H1 (cell line): ENCODE measurements around the gene SAFB2. TPM values are rescaled to one million over a fixed set of nuclear protein-coding genes. Genes with fewer than 3 reads are reported as not detected.

Source experiments
- CBX8 ChIP-seq: fragments of 300-800, 300-1000 bp; sonication (generic); IDR thresholded peaks from 2 replicates; pipeline ENCODE4 v1.7.1; 2016; ENCODE audit warnings: low read depth, low read length, borderline replicate concordance
- RFX5 ChIP-seq: IDR thresholded peaks from 2 replicates; pipeline ENCODE4 v1.6.1; 2011; ENCODE audit warnings: low read depth, low read length, improper control_type of control experiment, borderline replicate concordance
- polyA plus RNA-seq, 7 experiments: library from polyadenylated mRNA; depleted of rRNA in 3 of 7; stranded (reverse) in 5 of 7; unstranded in 2 of 7; fragments of >200 nt in 5 of 7; fragments of 200-250 nt in 2 of 7; gene quantifications; 1 replicate in 5 of 7; 2 replicates in 1 of 7; 4 replicates in 1 of 7; pipeline versions ENCODE4 v1.2.1 to v1.2.3, GENCODE V29; 2011 to 2013; ENCODE audit warnings: missing spikeins in 2 of 7, mixed read lengths in 2 of 7
- total RNA-seq: library from RNA; stranded (reverse); fragmentation: NEBNext Ultra II Directional; extraction: Animal tissue kit (Norgen Biotek cat#: 25700); gene quantifications from 2 replicates; pipeline ENCODE4 v1.2.1, GENCODE V29; 2021

SAFB2 gene
- total and polyA plus RNA-seq, 2 of the 8 experiments (the other 6 are each of a cell fraction or from before 2014, with no cell fraction given) = 14.8 to 63.8 TPM

DNA sequence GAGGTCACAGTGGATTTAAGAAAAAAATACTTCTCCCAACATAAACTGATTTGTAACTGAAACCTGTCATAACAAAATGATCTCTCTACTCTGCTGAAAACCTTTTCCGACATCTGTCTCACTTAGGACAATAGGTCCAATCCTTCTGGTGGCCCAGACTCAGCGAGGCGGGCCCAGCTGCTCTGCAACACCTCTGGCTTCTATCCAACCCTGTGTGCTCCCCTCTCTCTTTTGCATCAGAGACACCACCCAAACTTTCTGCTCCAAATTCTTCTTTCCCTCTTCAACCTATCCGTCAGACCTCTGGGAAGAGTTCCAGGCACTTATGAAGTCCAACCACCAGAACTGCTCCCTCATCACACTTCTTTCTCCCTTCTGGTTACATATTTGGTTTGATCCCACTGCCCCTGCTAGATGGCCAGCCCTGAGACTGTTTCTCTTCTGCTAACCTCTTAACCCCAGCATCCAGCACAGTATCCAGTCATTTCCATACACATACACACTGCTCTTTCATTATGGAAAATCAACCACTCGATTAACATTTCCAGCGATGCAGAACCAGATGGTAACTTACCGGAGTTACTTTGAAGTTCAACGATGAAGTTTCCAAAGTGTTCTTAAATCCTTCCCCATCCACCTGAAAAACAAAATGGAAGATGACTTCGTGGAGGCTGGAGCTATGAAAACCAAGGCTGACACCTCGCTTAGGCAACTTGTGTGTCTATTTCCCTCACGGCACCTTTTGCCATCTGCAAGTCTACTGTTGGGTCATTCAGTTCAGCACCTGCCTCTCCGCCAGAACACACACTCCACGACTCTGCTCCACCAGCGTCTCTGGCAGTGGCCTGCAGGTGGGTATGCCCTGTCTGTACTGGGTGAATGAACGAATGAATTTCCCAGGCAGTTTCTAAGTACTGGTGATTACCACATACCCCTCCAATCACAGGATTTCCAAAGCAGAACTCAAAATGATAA lies 9.4 kb downstream of the SAFB2 start (continued):
- TF ChIP-seq CBX8 (no peak), RFX5 (no peak)
